Stimulated activated CD4-positive, alpha-beta T cell treated with anti-CD3 and anti-CD28 coated beads, Interleukin-1b, Interleukin-23, amount 100 ng/mL, for 24 hours (primary cell): ENCODE measurements around the gene RHO.
"Not testable (repeated sequence)": the region's sequence is repeated elsewhere in the genome, so short reads cannot be mapped to it uniquely, and the experiment has no call there.

Experiments
- DNase-seq, 4 experiments: peaks; one replicate each; pipeline ENCODE4 v3.0.0-alpha.2; 2020; ENCODE audit warnings: low read depth in 4 of 4, low spot score in 1 of 4

The RHO gene

DNA sequence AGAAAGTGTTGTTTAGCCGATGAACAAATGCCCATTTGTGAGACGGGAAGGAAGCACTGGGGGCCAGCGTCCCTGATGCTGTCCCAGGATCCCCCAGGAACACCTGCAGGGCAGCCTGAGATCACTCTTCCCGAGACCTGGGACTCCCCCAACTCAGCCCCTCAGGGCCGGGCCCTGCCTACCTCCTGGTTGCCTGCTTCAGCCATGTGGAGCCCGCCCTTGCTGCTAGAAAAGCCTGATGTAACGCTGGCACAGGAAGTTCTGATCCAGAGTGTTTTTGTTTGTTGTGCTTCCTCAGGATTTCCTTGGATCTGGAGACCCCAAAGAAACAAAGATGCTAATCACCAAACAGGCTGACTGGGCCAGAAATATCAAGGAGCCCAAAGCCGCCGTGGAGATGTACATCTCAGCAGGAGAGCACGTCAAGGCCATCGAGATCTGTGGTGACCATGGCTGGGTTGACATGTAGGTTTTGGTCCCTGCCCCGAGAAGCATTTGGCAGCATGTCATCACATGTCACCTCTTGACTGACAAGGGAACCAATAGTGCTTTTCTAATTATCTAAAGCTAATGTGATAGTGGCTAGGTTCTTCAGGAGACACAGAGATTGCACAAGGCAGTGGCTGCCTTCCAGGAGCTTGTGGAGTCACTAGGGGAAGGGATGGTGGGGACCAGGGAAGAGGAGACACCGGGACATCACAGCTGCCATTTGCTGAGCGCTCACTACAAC, 28.7 kb upstream of the RHO start:
- not testable (repeated sequence) for DNase-seq

- no peak for DNase-seq
Measured at GRCh38 chr3:129500334-129500658, 28.1 kb upstream of the RHO start.

GRCh38 chr3:129501630-129502029, 26.8 kb upstream of the RHO start:
- no peak for DNase-seq

DNA sequence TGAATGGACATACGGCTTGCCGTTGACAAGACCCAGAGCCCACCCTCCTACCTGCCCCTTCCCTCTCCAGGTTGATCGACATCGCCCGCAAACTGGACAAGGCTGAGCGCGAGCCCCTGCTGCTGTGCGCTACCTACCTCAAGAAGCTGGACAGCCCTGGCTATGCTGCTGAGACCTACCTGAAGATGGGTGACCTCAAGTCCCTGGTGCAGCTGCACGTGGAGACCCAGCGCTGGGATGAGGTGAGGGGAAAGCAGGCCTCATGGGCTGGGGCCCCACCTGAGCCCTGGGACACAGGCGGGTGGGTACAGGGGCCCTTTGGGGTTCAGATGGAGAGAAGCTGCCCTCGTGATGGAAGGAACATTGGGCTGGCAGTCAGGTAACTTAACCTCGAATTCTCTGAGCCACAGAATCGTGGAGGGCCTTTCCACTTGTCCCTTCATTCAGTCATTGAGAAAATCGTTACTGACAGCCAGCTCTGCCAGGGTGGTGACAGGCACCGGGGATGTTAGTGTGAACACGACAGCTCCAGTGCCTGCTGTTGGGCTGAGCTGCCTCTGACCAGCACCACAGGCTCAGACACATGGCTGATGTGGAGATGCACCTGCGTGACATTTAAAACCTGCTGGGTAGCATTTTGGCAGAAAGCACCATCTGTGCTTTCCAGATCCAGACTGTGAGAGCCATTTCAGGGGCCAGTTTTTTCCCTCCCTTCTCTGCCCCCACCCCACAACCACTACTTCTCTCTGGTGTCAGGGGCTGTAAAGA, 25.6 kb upstream of the RHO start:
- no peak for DNase-seq

DNA sequence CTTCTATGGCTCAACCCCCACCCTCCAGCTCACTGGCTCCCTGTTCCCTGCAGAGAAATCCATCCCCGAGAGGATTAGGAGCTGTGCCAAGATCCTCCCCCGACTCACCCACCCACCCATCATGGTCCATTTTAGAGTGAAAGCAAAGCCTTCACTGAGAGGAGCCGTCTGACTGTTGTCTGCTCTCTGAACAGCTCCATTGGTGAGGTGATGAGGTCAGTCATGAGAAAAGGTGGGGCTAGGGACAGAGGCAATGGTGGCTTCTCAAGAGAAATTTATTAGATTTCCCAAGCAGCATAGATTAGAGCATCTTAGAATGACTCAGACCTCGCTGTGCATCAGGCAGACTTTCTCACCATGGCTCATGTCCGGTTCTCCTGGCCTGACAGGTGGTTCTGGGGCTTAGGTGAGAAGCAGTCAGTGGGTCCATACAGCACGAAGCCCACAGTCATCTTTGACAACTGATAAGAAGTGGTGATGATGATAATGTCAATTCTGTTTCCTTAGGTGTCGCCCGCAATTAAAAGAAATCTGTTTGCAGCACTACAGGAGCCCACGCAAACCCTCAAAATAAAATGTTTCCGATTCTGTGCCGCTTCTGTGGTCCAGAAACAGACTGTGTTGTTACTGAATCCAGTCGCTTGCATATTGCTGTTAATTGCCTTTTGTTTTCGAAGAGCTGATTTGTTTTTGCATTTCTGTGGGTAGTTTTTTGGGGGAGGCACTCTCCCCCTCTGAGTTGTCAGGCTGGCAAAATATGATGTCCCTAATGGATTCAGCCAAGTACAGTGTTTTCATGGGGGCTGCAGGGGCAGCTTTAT, 24.8 kb upstream of the RHO start:
- no peak for DNase-seq

DNA sequence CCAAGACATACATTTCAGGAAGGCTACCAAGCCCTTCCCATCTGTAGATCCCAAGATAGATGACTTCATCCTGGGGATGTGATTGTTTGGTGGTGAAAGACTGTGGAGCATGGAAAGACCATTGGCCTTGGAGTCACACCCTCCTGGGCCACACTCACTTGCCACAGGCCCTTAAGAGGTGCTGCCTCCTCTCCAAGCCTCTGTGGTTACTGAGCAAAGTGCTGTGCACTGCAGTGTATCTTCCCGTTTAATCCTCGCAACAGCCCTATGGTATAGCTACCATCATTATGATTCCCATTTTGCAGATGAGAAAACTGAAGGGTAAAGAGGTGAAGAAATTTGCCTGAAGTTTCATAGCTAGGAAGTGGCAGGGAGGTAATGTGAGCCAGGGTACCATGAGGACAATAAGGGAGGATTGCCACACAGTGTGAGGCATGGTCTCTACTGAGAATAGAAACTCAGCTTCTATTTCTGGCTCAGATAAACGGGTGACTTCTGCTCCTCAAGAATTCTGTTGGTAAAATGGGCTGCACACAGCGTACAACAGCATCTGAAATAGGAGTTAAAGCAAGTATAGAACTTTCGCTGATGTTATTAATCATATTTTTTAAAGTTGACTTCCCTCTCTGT, 23.9 kb upstream of the RHO start:
- DNase-seq, result no peak

- no peak for DNase-seq
Measured at GRCh38 chr3:129505341-129505740, 23.1 kb upstream of the RHO start.

DNA sequence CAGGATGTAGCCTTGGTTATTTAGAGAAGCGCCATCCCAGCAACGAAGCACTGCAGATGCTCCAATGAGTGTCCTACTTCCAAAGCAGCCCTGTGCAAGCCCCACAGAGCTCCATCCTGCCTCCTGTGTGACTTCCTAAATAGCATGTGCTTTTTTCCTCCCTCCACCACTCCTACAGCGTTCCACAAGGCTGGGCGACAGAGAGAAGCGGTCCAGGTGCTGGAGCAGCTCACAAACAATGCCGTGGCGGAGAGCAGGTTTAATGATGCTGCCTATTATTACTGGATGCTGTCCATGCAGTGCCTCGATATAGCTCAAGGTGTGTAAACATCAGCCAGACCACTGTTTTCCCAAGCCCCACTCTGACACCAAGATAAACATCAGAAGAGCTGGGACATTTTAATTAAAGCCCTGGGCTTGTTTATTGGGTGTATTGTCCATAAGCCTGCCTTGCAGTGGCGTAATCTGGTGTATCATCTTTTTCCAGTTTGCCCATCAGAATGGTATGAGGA, 22.2 kb upstream of the RHO start:
- no peak for DNase-seq

DNA sequence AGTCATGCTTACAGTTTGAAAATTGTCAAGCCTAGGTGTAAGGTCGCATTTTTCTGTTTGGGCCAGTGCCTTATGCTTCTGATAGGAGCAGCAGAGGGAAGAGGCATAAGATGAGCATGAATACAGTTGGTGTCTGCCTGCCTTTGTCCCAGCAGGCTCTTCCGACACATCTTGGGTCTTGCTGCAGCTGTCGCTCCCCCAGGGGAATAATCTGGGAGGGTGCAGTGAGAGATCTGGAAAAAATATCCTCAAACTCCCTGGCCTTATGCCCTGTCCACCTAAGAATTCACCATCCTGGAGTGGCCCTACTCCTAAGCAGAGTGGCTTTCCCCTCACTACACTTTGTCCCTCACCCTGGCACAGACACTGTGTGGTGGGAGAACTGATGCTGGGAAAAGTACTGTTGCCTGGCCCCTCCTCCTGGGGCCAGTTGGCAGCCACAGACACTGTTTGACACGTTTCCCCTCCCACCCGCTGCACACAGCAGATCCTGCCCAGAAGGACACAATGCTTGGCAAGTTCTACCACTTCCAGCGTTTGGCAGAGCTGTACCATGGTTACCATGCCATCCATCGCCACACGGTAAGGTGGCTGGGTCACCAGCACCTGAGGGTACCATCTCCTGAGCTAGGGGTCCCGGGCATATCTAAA, 21.1 kb upstream of the RHO start:
- no peak for DNase-seq

DNA sequence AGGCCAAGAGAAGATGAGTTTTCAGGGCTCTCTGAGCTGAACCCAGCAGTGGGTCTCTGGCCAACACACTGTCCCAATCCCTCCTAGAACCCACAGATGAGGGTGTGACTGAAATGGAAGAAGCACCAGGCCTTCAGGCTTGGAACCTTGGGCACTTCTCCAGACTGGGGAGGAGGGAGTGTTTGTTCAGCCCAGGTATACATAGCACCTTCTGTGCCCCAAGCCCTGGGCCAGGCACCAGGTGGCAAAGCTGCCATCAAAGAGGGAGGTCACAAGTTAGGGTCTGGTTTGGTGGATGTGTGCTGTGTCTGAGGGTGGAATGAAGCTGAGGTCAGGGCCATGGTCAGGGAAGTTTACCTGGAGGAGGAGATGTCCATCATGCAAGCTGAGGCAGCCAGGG, 15.8 kb upstream of the RHO start:
- DNase-seq, result no peak

GRCh38 chr3:129513705-129514104, 14.7 kb upstream of the RHO start:
- no peak for DNase-seq

DNA sequence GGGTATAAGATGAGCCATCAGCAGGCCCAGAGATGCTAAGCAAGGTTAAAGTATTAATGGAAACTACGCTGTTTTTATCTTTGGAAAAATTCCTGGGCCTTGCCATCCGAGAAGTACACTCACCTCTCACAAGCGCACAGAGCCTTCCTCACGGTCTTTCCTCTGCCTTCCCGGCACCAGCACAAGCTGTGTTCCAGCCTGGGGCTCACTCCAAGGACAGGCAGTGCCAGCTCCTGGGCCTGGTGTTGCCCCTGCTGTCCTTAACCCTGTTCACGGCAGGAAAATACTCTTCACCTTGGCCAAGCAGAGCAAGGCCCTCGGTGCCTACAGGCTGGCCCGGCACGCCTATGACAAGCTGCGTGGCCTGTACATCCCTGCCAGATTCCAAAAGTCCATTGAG, 14.3 kb upstream of the RHO start:
- no peak for DNase-seq

GRCh38 chr3:129514563-129514962, 13.9 kb upstream of the RHO start:
- DNase-seq, result no peak

DNA sequence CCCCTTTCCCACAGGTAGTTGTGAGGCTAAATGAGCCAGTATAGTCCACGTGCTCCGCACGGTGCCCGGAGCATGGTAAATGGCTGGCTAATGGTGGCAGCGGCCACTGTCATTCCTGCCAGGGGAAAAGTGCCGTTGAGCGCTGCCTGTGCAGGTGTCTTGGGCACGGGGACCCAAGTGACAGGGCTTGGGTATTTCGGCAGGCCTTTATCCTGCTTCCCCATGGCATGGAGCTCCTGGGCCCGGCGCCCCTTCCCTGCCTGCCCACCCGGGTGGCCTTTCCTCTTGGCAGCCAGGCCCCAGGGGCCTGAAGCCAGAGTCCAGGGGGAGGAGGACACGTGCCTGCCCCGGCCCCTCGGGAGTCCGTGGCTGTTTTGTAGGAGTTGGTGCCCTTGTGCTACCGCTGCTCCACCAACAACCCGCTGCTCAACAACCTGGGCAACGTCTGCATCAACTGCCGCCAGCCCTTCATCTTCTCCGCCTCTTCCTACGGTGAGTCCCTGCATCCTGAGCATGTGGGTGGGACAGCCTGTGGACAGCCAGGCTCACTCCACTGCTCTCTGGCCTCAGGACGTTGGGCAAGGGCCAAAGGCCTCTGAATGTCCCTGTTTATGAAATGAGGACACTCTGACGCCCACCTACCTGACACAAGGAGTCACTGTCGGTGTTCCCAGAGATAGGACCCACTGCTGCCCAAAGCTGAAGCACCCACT, 13.2 kb upstream of the RHO start:
- DNase-seq, result not testable (repeated sequence)

DNA sequence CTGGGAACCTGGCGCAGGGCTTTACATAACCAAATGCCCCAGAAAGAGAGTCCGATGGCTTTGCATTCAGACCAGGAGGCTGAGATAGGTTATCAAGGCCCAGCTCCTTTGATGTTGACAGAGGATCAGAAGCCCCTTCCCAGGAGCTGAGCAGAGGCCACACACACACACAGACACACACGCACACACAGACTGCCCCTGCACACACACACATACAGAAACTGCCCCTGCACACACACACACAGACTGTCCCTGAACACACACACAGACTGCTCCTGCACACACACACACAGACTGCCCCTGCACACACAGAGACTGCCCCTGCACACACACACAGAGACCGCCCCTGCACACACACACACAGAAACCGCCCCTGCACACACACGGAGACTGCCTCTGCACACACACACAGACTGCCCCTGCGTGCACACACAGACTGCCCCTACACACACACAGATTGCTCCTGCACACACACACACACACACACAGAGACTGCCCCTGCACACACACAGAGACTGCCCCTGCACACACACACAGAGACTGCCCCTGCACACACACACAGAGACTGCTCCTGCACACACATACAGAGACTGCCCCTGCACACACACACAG, 12.5 kb upstream of the RHO start:
- DNase-seq, result not testable (repeated sequence)

GRCh38 chr3:129517516-129517915, 10.9 kb upstream of the RHO start:
- no peak for DNase-seq

DNA sequence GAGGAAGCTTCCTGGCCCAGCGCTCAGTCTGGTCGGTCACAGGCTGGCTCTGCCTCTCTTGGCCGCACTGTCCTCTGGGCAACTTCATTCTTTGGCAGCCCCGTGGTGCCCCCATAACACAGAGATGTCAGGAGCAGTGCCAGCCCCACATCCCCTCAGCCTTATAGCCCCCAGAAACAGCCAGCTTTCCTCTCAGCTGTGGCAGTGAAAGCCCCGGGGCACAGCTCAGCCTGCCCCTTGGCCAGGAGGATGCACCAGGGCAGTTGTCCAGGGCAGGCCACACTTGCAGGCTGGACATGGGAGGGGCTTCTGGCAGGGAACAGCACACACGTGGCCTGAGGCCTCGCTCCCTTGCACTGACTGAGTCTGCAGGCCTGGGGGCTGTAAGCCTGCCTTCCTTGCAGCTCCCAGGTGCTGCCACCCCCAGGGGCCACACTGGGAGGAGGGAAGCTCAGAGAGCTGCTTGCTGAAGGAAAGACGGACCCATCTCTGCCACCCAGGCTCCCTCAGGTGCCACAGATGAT, 10.3 kb upstream of the RHO start:
- no peak for DNase-seq

GRCh38 chr3:129518581-129518980, 9.9 kb upstream of the RHO start:
- DNase-seq, result no peak

GRCh38 chr3:129519449-129519848, 9.0 kb upstream of the RHO start:
- no peak for DNase-seq
